Measurements from ENCODE around the gene PTGER2.
A peak's percentile ranks its signal among the peaks of the same experiment; 100 is the strongest.

PTGER2 gene

GRCh38 chr14:52363961-52364360 is 49.8 kb downstream of the PTGER2 start:
- Mint-ChIP-seq H3K36me3 (no peaks in the 10 kb centered on the region), H3K9me3 (no peaks in the 10 kb centered on the region), H3K4me3 (no peak overlapping the region), H3K4me1 (no peaks in the 10 kb centered on the region), H3K27ac (peak overlapping the region; percentile 6)
- DNase-seq (ENCODE audit: low spot score in 2 of 2) (no peak), ATAC-seq (no peak)

- H3K27ac Mint-ChIP-seq: no peak overlapping the region
- DNase-seq (ENCODE audit: low spot score in 2 of 2): no peak
- no peak overlapping the region for H3K4me3 Mint-ChIP-seq
- H3K4me1 Mint-ChIP-seq: no peaks in the 10 kb centered on the region
- ATAC-seq: no peak
- no peaks in the 10 kb centered on the region for H3K36me3 Mint-ChIP-seq
- H3K9me3 Mint-ChIP-seq: no peaks in the 10 kb centered on the region
Observed at GRCh38 chr14:52365071-52365470, 51.0 kb downstream of the PTGER2 start.

GRCh38 chr14:52366796-52367315 is 52.7 kb downstream of the PTGER2 start:
- Mint-ChIP-seq H3K27ac (no peak overlapping the region), H3K9me3 (no peaks in the 10 kb centered on the region), H3K36me3 (no peaks in the 10 kb centered on the region), H3K4me1 (no peaks in the 10 kb centered on the region), H3K4me3 (no peak overlapping the region)
- ATAC-seq (no peak), DNase-seq (ENCODE audit: low spot score in 2 of 2) (no peak)

GRCh38 chr14:52369305-52369801 is 55.2 kb downstream of the PTGER2 start:
- H3K36me3 Mint-ChIP-seq: no peaks in the 10 kb centered on the region
- peaks cover under 1% of the 10 kb centered on the region for H3K4me1 Mint-ChIP-seq
- H3K27ac Mint-ChIP-seq: no peak overlapping the region
- no peak for DNase-seq (ENCODE audit: low spot score in 2 of 2)
- ATAC-seq: no peak
- H3K4me3 Mint-ChIP-seq: no peak overlapping the region
- H3K9me3 Mint-ChIP-seq: peaks cover 4% of the 10 kb centered on the region

- H3K4me1 Mint-ChIP-seq: peaks cover 9% of the 10 kb centered on the region
- H3K27ac Mint-ChIP-seq: no peak overlapping the region
- no peaks in the 10 kb centered on the region for H3K36me3 Mint-ChIP-seq
- ATAC-seq: no peak
- DNase-seq (ENCODE audit: low spot score in 2 of 2): no peak
- H3K4me3 Mint-ChIP-seq: no peak overlapping the region
- peaks cover 4% of the 10 kb centered on the region for H3K9me3 Mint-ChIP-seq
Observed at GRCh38 chr14:52370406-52370935, 56.4 kb downstream of the PTGER2 start.

GRCh38 chr14:52377940-52378339 is 63.8 kb downstream of the PTGER2 start:
- Mint-ChIP-seq H3K4me3 (no peak overlapping the region), H3K36me3 (no peaks in the 10 kb centered on the region), H3K4me1 (peaks cover 40% of the 10 kb centered on the region), H3K9me3 (peaks cover 6% of the 10 kb centered on the region), H3K27ac (no peak overlapping the region)
- DNase-seq (ENCODE audit: low spot score in 2 of 2): no peak
- ATAC-seq: no peak
